ENCODE measurements around the gene FLRT2. TPM values are rescaled to one million over a fixed set of nuclear protein-coding genes. Genes with fewer than 3 reads are reported as not detected.

FLRT2 gene
- total RNA-seq, 1 experiment from 2014 or later: 4.5 TPM

- Histone ChIP-seq H3K36me3 (ENCODE audit: control insufficient read depth, insufficient read depth, low read length) (no peaks in the 10 kb centered on the region), H3K4me3 (ENCODE audit: low read depth in 2 of 2, low read length in 2 of 2) (no peak overlapping the region), H3K27me3 (ENCODE audit: control insufficient read depth, insufficient read depth, low read length) (no peaks in the 10 kb centered on the region), H3K9me3 (ENCODE audit: control insufficient read depth, insufficient read depth, low read depth, low read length) (no peaks in the 10 kb centered on the region), H3K27ac (ENCODE audit: low read length) (no peak overlapping the region), H3K4me1 (ENCODE audit: control insufficient read depth, insufficient read depth, low read length) (no peaks in the 10 kb centered on the region)
- in situ Hi-C loops (cut with HindIII; ENCODE audit: low pct_unique_long_range_greater_than_20kb, low sequenced_read_pairs) (no loop called here), intact Hi-C loops (cut with micrococcal nuclease; ENCODE audit: unreplicated experiment) (no loop called here)
- TF ChIP-seq, protein P1, sequence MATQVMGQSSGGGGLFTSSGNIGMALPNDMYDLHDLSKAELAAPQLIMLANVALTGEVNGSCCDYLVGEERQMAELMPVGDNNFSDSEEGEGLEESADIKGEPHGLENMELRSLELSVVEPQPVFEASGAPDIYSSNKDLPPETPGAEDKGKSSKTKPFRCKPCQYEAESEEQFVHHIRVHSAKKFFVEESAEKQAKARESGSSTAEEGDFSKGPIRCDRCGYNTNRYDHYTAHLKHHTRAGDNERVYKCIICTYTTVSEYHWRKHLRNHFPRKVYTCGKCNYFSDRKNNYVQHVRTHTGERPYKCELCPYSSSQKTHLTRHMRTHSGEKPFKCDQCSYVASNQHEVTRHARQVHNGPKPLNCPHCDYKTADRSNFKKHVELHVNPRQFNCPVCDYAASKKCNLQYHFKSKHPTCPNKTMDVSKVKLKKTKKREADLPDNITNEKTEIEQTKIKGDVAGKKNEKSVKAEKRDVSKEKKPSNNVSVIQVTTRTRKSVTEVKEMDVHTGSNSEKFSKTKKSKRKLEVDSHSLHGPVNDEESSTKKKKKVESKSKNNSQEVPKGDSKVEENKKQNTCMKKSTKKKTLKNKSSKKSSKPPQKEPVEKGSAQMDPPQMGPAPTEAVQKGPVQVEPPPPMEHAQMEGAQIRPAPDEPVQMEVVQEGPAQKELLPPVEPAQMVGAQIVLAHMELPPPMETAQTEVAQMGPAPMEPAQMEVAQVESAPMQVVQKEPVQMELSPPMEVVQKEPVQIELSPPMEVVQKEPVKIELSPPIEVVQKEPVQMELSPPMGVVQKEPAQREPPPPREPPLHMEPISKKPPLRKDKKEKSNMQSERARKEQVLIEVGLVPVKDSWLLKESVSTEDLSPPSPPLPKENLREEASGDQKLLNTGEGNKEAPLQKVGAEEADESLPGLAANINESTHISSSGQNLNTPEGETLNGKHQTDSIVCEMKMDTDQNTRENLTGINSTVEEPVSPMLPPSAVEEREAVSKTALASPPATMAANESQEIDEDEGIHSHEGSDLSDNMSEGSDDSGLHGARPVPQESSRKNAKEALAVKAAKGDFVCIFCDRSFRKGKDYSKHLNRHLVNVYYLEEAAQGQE (IDR thresholded peaks at IDR 0.05; ENCODE audit: insufficient read depth in 1 of 2, low read depth in 2 of 2, low read length in 1 of 2): no peak
- DNase-seq (ENCODE audit: low read depth, low spot score) (no peak), ATAC-seq (no peak)
- ChIA-PET POLR2A (no interaction called here), CTCF (no interaction called here)
- BruUV-seq (replicated peaks): no TSS peak
Observed at GRCh38 chr14:85590784-85591183, 60.8 kb downstream of the FLRT2 start.

DNA sequence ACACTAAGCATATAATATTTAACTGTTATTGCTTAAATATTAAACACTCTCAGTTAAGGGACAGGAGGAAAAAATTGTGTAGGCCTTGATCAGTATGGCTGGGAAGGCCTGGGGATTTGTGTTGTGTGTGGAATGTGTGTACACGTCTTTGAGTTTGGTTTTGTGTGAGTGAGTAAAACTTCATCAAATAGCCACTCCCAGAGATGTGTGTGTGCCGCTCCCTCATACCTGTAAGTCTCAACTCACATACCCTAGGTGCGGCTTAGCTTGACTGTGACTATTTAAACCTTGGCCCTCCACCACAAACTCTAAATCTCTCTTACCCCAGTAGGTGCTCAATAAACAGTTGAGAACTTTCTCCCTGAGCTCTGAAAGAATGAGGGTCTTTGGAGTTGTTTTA, 64.3 kb downstream of the FLRT2 start:
- Histone ChIP-seq H3K4me1 (ENCODE audit: control insufficient read depth, insufficient read depth, low read length) (no peaks in the 10 kb centered on the region), H3K27me3 (ENCODE audit: control insufficient read depth, insufficient read depth, low read length) (no peaks in the 10 kb centered on the region), H3K9me3 (ENCODE audit: control insufficient read depth, insufficient read depth, low read depth, low read length) (no peaks in the 10 kb centered on the region), H3K36me3 (ENCODE audit: control insufficient read depth, insufficient read depth, low read length) (no peaks in the 10 kb centered on the region), H3K27ac (ENCODE audit: low read length) (no peak overlapping the region), H3K4me3 (ENCODE audit: low read depth in 2 of 2, low read length in 2 of 2) (no peak overlapping the region)
- ChIA-PET CTCF (no interaction called here), POLR2A (no interaction called here)
- no TSS peak for BruUV-seq (replicated peaks)
- no peak for ATAC-seq
- intact Hi-C loops (cut with micrococcal nuclease; ENCODE audit: unreplicated experiment) (no loop called here), in situ Hi-C loops (cut with HindIII; ENCODE audit: low pct_unique_long_range_greater_than_20kb, low sequenced_read_pairs) (no loop called here)
- DNase-seq (ENCODE audit: low read depth, low spot score): no peak
- TF ChIP-seq, protein P2, sequence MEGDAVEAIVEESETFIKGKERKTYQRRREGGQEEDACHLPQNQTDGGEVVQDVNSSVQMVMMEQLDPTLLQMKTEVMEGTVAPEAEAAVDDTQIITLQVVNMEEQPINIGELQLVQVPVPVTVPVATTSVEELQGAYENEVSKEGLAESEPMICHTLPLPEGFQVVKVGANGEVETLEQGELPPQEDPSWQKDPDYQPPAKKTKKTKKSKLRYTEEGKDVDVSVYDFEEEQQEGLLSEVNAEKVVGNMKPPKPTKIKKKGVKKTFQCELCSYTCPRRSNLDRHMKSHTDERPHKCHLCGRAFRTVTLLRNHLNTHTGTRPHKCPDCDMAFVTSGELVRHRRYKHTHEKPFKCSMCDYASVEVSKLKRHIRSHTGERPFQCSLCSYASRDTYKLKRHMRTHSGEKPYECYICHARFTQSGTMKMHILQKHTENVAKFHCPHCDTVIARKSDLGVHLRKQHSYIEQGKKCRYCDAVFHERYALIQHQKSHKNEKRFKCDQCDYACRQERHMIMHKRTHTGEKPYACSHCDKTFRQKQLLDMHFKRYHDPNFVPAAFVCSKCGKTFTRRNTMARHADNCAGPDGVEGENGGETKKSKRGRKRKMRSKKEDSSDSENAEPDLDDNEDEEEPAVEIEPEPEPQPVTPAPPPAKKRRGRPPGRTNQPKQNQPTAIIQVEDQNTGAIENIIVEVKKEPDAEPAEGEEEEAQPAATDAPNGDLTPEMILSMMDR (IDR thresholded peaks at IDR 0.05): no peak
- TF ChIP-seq TCF7L2 (IDR thresholded peaks at IDR 0.05; ENCODE audit: low read depth, low read length) (no peak), POLR2AphosphoS5 (IDR thresholded peaks at IDR 0.05; ENCODE audit: low read depth, low read length) (no peak), SIN3A (IDR thresholded peaks at IDR 0.05; ENCODE audit: borderline replicate concordance, insufficient read depth, low read depth, low read length) (no peak)
- TF ChIP-seq, protein P1 (IDR thresholded peaks at IDR 0.05; ENCODE audit: insufficient read depth in 1 of 2, low read depth in 2 of 2, low read length in 1 of 2): no peak
